A549 (cell line): ENCODE results near the gene MAGEF1. TPM values are rescaled to one million over a fixed set of nuclear protein-coding genes. Genes with fewer than 3 reads are reported as not detected.

ENCODE experiments used
- ATAC-seq, 2 experiments: fragments of 200-7000 bp in 1 of 2; fragments of >200 bp in 1 of 2; cut with Nextera tagmentation in 1 of 2; cut with Tn5 transposase in 1 of 2; 3 replicates each; pipeline versions ENCODE4 v1.8.0 to v1.9.1; 2018 to 2020; ENCODE audit warnings: mild to moderate bottlenecking in 1 of 2, moderate library complexity in 1 of 2
- CTCF ChIA-PET: fragments of 300-600 bp; sonication (Branson Sonifier 250); formaldehyde crosslinking; extraction: SDS; loops from one replicate; lab custom pipeline; 2021; ENCODE audit warnings: antibody characterized with exemption, inconsistent platforms; lab: Yijun Ruan, JAX
- POLR2A ChIA-PET: fragments of 350-600 bp; formaldehyde crosslinking; extraction: SDS; loops from one replicate; lab custom pipeline; 2021; ENCODE audit warnings: antibody characterized with exemption, inconsistent platforms; lab: Yijun Ruan, JAX
- DNase-seq, 2 experiments: peaks; one replicate each; pipeline versions ENCODE4 v3.0.0 to v3.0.0-alpha.2; 2011 to 2016; ENCODE audit warnings: low read depth in 1 of 2, low spot score in 1 of 2
- FAIRE-seq: peaks from 2 replicates; lab custom pipeline; 2011; peaks lifted over from hg19 to GRCh38; lab: Jason Lieb, UNC
- H3K27ac ChIP-seq, 2 experiments: fragments of >200 bp; sonication (Bioruptor Twin); formaldehyde crosslinking; 3 replicates each; pipeline ENCODE4 v1.5.1; 2016 to 2017
- H3K4me1 ChIP-seq: fragments of >200 bp; sonication (Bioruptor Twin); formaldehyde crosslinking; 3 replicates; pipeline ENCODE4 v1.6.1; 2016
- H3K4me2 ChIP-seq: fragments of >200 bp; sonication (Bioruptor Twin); formaldehyde crosslinking; 3 replicates; pipeline ENCODE4 v1.6.1; 2016
- H3K4me3 ChIP-seq: fragments of >200 bp; sonication (Bioruptor Twin); formaldehyde crosslinking; 3 replicates; pipeline ENCODE4 v1.5.1; 2016
- H3K9me3 ChIP-seq: fragments of >200 bp; sonication (Bioruptor Twin); formaldehyde crosslinking; 3 replicates; pipeline ENCODE4 v1.6.1; 2016
- CBX2 ChIP-seq: fragments of 200-600 bp; sonication (generic); IDR thresholded peaks from 2 replicates; pipeline ENCODE4 v1.6.1; 2016; ENCODE audit warnings: low read depth, mild to moderate bottlenecking, borderline replicate concordance
- CHD2 ChIP-seq: fragments of 150-350 bp; IDR thresholded peaks from 2 replicates; pipeline ENCODE4 v1.6.1; 2014; ENCODE audit warnings: low read length; ENCODE audit not compliant: partially characterized antibody
- CHD4 ChIP-seq: fragments of 200-600 bp; sonication (generic); IDR thresholded peaks from 2 replicates; pipeline ENCODE4 v1.6.1; 2016; ENCODE audit warnings: antibody characterized with exemption, mild to moderate bottlenecking, borderline replicate concordance
- CTCF ChIP-seq: fragments of >200 bp; sonication (Bioruptor Twin); formaldehyde crosslinking; IDR thresholded peaks from 3 replicates; pipeline ENCODE4 v1.5.1; 2016
- ELK1 ChIP-seq: fragments of 150-350 bp; IDR thresholded peaks from 2 replicates; pipeline ENCODE4 v1.6.1; 2014; ENCODE audit warnings: low read depth, mild to moderate bottlenecking, low read length
- FOSB ChIP-seq: fragments of 250-450 bp; sonication (Bioruptor Pico); IDR thresholded peaks from 2 replicates; pipeline ENCODE4 v1.5.0; 2020; ENCODE audit warnings: mild to moderate bottlenecking, moderate library complexity
- HOXA7 ChIP-seq: fragments of 250-450 bp; sonication (Bioruptor Pico); IDR thresholded peaks from 2 replicates; pipeline ENCODE4 v1.5.0; 2020; ENCODE audit warnings: mild to moderate bottlenecking, moderate library complexity
- JUN ChIP-seq, 2 experiments: fragments of >200 bp; sonication (Bioruptor Twin); formaldehyde crosslinking; IDR thresholded peaks; 2 replicates in 1 of 2; 3 replicates in 1 of 2; pipeline ENCODE4 v1.6.1; 2016 to 2017
- KDM1A ChIP-seq: fragments of 200-600 bp; sonication (generic); IDR thresholded peaks from 2 replicates; pipeline ENCODE4 v1.6.1; 2016; ENCODE audit warnings: low read depth, mild to moderate bottlenecking
- KDM5A ChIP-seq: fragments of 200-600 bp; sonication (generic); IDR thresholded peaks from 2 replicates; pipeline ENCODE4 v1.6.1; 2016; ENCODE audit warnings: antibody characterized with exemption, mild to moderate bottlenecking
- RARB ChIP-seq: fragments of 250-450 bp; sonication (Bioruptor Pico); IDR thresholded peaks from 2 replicates; pipeline ENCODE4 v1.8.0; 2021; ENCODE audit warnings: mild to moderate bottlenecking, moderate library complexity
- REST ChIP-seq: fragments of 200-600 bp; sonication (generic); IDR thresholded peaks from 2 replicates; pipeline ENCODE4 v1.6.1; 2016; ENCODE audit warnings: antibody characterized with exemption, mild to moderate bottlenecking, moderate library complexity
- TFCP2L1 ChIP-seq: fragments of 250-450 bp; sonication (Bioruptor Pico); IDR thresholded peaks from 2 replicates; pipeline ENCODE4 v1.5.0; 2021; ENCODE audit warnings: mild to moderate bottlenecking
- TP53 ChIP-seq: fragments of 250-450 bp; sonication (Bioruptor Pico); IDR thresholded peaks from 2 replicates; pipeline ENCODE4 v1.5.0; 2021; ENCODE audit warnings: mild to moderate bottlenecking, moderate library complexity
- USF2 ChIP-seq: fragments of 450-650 bp; IDR thresholded peaks from 2 replicates; pipeline ENCODE4 v1.6.1; 2014; ENCODE audit warnings: antibody characterized with exemption
- ZNF302 ChIP-seq: fragments of 250-450 bp; sonication (Bioruptor Pico); IDR thresholded peaks from 2 replicates; pipeline ENCODE4 v1.9.0; 2021; ENCODE audit warnings: inconsistent platforms, mild to moderate bottlenecking, moderate library complexity
- ZSCAN20 ChIP-seq: fragments of 250-450 bp; sonication (Bioruptor Pico); IDR thresholded peaks from 2 replicates; pipeline ENCODE4 v1.8.0; 2022; ENCODE audit warnings: mild to moderate bottlenecking, moderate library complexity
- WGBS: methylation state at CpG from one replicate; pipeline ENCODE4 v1.1.6; 2017; ENCODE audit errors: missing lambda C conversion rate; 5-methylcytosine and 5-hydroxymethylcytosine counted together
- polyA plus RNA-seq, 4 experiments: library from polyadenylated mRNA; depleted of rRNA in 3 of 4; stranded (reverse); fragments of >200 nt; fragmentation: RNase III in 1 of 4; extraction: RNeasy Plus Mini Kit Qiagen cat#74134 plus additional on column Dnase treatment in 1 of 4; gene quantifications; 2 replicates in 3 of 4; 3 replicates in 1 of 4; pipeline ENCODE4 v1.2.3, GENCODE V29; 2011 to 2017
- TF ChIP-seq, protein P1 (sequence below): fragments of >200 bp; sonication (Bioruptor Twin); formaldehyde crosslinking; IDR thresholded peaks from 2 replicates; pipeline ENCODE4 v1.6.1; 2016
- TF ChIP-seq, protein P2 (sequence below): IDR thresholded peaks from 2 replicates; pipeline ENCODE4 v1.6.1; 2012; ENCODE audit warnings: low read depth, borderline replicate concordance
- TF ChIP-seq, protein P3 (sequence below): IDR thresholded peaks from 2 replicates; pipeline ENCODE4 v1.6.1; 2012

MAGEF1 gene
- polyA plus RNA-seq, 2 of the 4 experiments (the other 2 are of a cell fraction) = 19.6 to 30.8 TPM

GRCh38 chr3:184739594-184740505 is 28.0 kb upstream of the MAGEF1 start:
- ATAC-seq (no peak), DNase-seq (no peak), FAIRE-seq (no peak)
- Histone ChIP-seq H3K27ac (no peak overlapping the region), H3K9me3 (no peaks in the 10 kb centered on the region), H3K4me2 (no peak overlapping the region), H3K4me1 (no peaks in the 10 kb centered on the region), H3K4me3 (no peak overlapping the region)
- ChIA-PET POLR2A (no interaction called here), CTCF (interaction anchor here (0.9 to 1.8 kb wide), 3 partner anchors 38 to 226 kb away, joined by 3 to 5 read pairs (median 4); partner anchors contain the start of gene EPHB3)
- WGBS = 62% methylated on average over 5 of the region's 5 CpGs
- TF ChIP-seq CHD2 (no peak), CBX2 (no peak)
- TF ChIP-seq, protein P1, sequence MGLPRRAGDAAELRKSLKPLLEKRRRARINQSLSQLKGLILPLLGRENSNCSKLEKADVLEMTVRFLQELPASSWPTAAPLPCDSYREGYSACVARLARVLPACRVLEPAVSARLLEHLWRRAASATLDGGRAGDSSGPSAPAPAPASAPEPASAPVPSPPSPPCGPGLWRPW = no peak

GRCh38 chr3:184738982-184739381 is 27.1 kb upstream of the MAGEF1 start:
- CTCF ChIA-PET = interaction anchor here (1.1 kb wide), 1 partner anchor 21 kb away, joined by 3 read pairs; no protein-coding TSS in a partner anchor
- Histone ChIP-seq H3K27ac (no peak overlapping the region), H3K4me2 (no peak overlapping the region), H3K4me3 (no peak overlapping the region), H3K9me3 (no peaks in the 10 kb centered on the region), H3K4me1 (no peaks in the 10 kb centered on the region)
- DNase-seq = no peak
- TF ChIP-seq USF2 = no peak
- no peak for TF ChIP-seq RARB (CRISPR knock-in tag)
- POLR2A ChIA-PET = no interaction called here
- WGBS = 66% methylated on average over 4 of the region's 4 CpGs
- no peak for ATAC-seq
- FAIRE-seq = no peak

DNA sequence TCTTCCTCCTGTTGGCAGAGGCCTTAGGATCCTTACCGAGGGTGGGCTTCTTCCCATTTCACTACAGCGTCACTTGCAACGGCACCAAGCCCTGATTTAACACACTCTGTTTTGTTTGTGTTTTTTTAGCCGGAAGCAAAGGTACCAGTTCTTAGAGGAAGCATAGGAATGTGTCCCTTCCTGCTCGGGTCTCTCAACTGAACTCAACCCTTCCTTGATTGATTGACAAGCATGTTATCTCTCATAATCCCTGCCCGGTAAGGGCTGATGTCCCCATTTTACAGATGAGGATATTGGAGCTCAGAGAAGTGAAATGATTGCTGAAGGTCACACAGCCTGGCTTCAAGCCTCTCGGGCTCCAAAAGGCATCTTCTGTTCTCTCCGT is 26.6 kb upstream of the MAGEF1 start:
- H3K4me1 ChIP-seq = no peaks in the 10 kb centered on the region
- H3K4me3 ChIP-seq = no peak overlapping the region
- TF ChIP-seq TP53 (CRISPR knock-in tag) (no peak), ELK1 (no peak), CHD4 (no peak), ZNF302 (CRISPR knock-in tag) (no peak), KDM5A (no peak), JUN (IDR thresholded peaks at IDR 0.05) (no peak), TFCP2L1 (CRISPR knock-in tag) (no peak), HOXA7 (CRISPR knock-in tag) (no peak), FOSB (CRISPR knock-in tag) (no peak), CTCF (no peak), REST (no peak), ZSCAN20 (CRISPR knock-in tag) (no peak), KDM1A (no peak)
- TF ChIP-seq, protein P2, sequence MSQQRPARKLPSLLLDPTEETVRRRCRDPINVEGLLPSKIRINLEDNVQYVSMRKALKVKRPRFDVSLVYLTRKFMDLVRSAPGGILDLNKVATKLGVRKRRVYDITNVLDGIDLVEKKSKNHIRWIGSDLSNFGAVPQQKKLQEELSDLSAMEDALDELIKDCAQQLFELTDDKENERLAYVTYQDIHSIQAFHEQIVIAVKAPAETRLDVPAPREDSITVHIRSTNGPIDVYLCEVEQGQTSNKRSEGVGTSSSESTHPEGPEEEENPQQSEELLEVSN = no peak
- TF ChIP-seq, protein P3, sequence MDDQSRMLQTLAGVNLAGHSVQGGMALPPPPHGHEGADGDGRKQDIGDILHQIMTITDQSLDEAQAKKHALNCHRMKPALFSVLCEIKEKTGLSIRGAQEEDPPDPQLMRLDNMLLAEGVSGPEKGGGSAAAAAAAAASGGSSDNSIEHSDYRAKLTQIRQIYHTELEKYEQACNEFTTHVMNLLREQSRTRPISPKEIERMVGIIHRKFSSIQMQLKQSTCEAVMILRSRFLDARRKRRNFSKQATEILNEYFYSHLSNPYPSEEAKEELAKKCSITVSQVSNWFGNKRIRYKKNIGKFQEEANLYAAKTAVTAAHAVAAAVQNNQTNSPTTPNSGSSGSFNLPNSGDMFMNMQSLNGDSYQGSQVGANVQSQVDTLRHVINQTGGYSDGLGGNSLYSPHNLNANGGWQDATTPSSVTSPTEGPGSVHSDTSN = no peak
- TF ChIP-seq, all 56 proteins: peak for 0
- Histone ChIP-seq H3K9me3 (no peaks in the 10 kb centered on the region), H3K4me2 (no peak overlapping the region), H3K27ac (no peak overlapping the region)
- 64% methylated on average over 8 of the region's 8 CpGs for WGBS
- DNase-seq (no peak), FAIRE-seq (no peak), ATAC-seq (no peak)
- ChIA-PET CTCF (interaction anchor here (0.7 to 1.1 kb wide), 2 partner anchors 20 to 178 kb away, joined by 3 to 4 read pairs; no protein-coding TSS in a partner anchor), POLR2A (no interaction called here)
